ENCODE measurements around the gene MORC4.

The MORC4 gene

DNA sequence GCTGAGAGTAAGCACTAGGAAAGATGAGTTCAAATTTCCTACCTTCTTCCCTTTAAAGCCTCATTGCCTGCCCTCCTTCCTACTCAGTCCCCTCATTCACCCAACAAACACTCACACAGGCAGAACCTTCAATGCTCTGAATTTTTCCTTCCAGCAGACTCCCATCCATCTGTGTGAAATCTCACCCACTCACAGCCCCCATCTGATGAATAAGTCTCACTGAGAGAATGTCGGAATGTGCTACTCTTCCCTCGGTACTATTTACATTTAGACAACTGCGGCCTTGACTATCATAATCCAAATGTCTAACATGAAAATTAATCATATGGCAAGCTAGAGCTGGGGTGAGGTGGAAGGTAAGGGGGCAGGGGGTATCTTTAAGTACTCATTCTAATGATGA lies 60.4 kb downstream of the MORC4 start:
- TF ChIP-seq GATA1 (IDR thresholded peaks at IDR 0.05; ENCODE audit: low read depth, low read length) (no peak), POLR2A (IDR thresholded peaks at IDR 0.05; ENCODE audit: low read length) (no peak)
- DNase-seq = no peak

GRCh38 chrX:106936246-106936645 lies 63.8 kb downstream of the MORC4 start:
- TF ChIP-seq GATA1 (IDR thresholded peaks at IDR 0.05; ENCODE audit: low read depth, low read length) = no peak
- TF ChIP-seq POLR2A (IDR thresholded peaks at IDR 0.05; ENCODE audit: low read length) = no peak
- DNase-seq = no peak

GRCh38 chrX:106935175-106935574 lies 64.8 kb downstream of the MORC4 start:
- no peak for DNase-seq

DNA sequence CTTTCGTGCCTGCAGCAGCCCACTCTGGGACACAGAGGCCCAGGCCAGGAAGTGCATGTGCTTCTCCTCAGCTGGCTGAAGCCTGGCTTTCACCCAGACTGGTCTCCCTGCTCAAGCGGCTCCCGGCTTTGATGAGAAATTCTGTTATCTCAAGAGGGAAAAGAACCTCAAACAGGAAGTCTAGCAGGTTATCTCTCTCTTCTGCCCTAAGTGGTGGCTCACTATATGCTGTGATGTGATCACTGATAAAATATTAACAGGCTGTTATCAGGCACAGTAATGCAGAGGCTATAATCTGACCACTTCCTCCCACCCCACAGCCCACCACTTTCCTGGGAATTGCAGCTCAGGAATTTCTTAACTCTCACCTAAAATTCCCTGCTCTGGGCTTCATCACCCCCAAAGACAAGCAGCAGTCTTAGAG lies 66.5 kb downstream of the MORC4 start:
- no peak for DNase-seq
- TF ChIP-seq GATA1 (IDR thresholded peaks at IDR 0.05; ENCODE audit: low read depth, low read length) (no peak), POLR2A (IDR thresholded peaks at IDR 0.05; ENCODE audit: low read length) (no peak)

More at GRCh38 chrX:106935175-106935574, 64.8 kb downstream of the MORC4 start:
- no peak for TF ChIP-seq GATA1 (IDR thresholded peaks at IDR 0.05; ENCODE audit: low read depth, low read length)
- no peak for TF ChIP-seq POLR2A (IDR thresholded peaks at IDR 0.05; ENCODE audit: low read length)

DNA sequence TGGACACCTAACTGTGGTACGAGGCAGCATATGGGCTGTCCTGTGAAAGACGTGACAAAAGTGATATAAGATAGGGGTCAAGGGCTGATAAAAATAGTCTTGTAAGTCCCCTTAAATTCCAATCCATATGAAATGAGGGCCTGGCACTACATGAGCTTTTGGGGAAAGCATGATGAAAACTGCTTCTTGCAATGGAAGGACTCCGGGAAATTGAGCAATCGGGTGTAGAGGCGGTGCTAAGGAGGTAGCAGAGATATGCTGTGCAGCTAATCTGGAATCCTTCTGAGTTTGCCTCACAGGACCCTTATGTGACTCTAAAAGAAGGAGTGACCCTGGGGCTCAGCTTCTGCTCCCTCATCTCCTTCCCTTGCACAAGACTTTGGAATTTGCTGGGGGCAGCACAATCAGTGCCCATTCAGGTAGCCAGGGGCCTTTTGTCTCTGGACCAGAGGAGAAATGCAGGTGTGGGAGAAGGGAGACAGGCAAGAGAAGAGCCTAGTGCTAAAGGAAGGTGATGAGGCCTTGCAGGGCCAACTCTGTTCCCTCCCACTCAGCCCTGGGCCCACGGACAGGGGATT lies 67.0 kb downstream of the MORC4 start:
- TF ChIP-seq POLR2A (IDR thresholded peaks at IDR 0.05; ENCODE audit: low read length) = no peak
- TF ChIP-seq GATA1 (IDR thresholded peaks at IDR 0.05; ENCODE audit: low read depth, low read length) = no peak
- DNase-seq = no peak

DNA sequence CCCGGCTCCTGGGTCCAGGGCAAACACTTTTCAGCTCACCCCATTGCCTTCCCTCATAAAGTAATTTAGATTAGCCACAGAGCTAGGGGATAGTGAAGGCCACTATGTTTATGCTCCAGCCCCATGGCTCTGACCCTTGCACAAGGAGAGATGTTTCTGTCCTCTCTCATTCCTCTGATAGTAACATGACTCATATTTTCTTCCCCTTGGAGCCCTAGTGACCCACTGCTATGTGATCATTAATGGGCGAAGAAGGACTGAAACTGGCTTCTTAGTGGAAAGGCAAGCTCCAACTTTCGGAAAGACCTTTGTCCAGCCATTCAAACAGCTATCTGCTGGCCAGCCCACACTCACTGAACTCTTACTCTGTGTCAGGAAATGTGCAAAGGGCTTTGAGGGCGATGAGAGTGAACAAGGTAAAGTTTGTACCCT lies 67.5 kb downstream of the MORC4 start:
- TF ChIP-seq POLR2A (IDR thresholded peaks at IDR 0.05; ENCODE audit: low read length) = no peak
- TF ChIP-seq GATA1 (IDR thresholded peaks at IDR 0.05; ENCODE audit: low read depth, low read length) = no peak
- no peak for DNase-seq

DNA sequence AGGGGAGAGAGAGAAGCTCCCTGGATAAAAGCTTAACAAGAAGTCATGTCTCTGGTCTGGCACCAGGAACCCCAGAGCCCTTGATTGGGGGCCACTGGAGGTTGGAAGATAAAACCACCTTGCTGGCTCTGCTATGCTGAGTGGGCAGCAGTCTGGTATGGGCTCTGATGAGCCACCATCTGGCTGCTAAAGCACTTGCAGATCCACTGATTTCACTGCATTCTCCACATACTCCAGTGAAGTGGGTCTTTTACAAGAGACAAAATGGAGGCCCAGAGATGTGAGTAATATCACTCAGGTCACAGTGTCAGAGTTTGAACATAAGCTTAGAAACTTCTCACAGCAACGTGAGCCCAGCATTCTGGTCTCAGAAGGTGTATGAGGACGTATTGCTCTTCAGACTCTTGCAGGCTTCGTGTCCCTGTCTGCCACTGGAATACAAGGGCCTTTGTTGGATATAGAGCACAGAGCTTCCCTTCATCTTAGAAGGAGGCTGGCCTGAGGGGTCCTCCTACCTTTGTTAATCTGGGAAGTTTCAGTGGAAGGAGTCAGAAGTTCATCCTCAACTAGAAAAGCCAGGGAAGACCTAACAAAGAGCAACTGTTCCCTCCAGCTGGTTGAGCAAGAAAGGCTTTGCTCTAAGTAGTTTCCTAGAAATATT lies 68.1 kb downstream of the MORC4 start:
- TF ChIP-seq POLR2A (IDR thresholded peaks at IDR 0.05; ENCODE audit: low read length) = no peak
- no peak for TF ChIP-seq GATA1 (IDR thresholded peaks at IDR 0.05; ENCODE audit: low read depth, low read length)
- DNase-seq = no peak

DNA sequence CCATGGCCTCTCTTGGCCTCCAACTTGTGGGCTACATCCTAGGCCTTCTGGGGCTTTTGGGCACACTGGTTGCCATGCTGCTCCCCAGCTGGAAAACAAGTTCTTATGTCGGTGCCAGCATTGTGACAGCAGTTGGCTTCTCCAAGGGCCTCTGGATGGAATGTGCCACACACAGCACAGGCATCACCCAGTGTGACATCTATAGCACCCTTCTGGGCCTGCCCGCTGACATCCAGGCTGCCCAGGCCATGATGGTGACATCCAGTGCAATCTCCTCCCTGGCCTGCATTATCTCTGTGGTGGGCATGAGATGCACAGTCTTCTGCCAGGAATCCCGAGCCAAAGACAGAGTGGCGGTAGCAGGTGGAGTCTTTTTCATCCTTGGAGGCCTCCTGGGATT lies 71.8 kb downstream of the MORC4 start:
- DNase-seq = no peak
- TF ChIP-seq POLR2A (IDR thresholded peaks at IDR 0.05; ENCODE audit: low read length) (no peak), GATA1 (IDR thresholded peaks at IDR 0.05; ENCODE audit: low read depth, low read length) (no peak)

GRCh38 chrX:106927700-106928099 lies 72.3 kb downstream of the MORC4 start:
- TF ChIP-seq POLR2A (IDR thresholded peaks at IDR 0.05; ENCODE audit: low read length) (no peak), GATA1 (IDR thresholded peaks at IDR 0.05; ENCODE audit: low read depth, low read length) (no peak)
- DNase-seq = no peak

GRCh38 chrX:106927023-106927422 lies 73.0 kb downstream of the MORC4 start:
- no peak for TF ChIP-seq GATA1 (IDR thresholded peaks at IDR 0.05; ENCODE audit: low read depth, low read length)
- no peak for TF ChIP-seq POLR2A (IDR thresholded peaks at IDR 0.05; ENCODE audit: low read length)
- DNase-seq = no peak

DNA sequence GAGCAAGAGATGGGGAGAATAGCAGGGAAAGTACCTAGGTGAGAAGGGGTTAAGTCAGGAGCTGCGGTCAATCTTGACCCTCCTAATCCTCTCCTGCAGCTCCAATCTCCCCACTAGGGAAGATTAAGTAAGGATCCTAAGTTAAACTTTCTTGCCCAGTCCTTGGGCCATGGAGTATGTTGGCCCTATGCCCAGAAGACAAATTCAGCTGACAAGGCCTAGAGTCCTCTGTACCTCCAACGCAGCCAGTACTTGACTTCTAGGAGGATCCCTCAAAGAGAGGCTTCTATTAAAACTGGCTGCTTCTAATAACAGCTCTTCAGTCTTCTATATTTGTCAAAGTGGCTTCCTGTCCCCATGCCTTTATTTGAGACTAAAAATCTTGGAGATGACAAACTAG lies 78.4 kb downstream of the MORC4 start:
- TF ChIP-seq GATA1 (IDR thresholded peaks at IDR 0.05; ENCODE audit: low read depth, low read length) (no peak), POLR2A (IDR thresholded peaks at IDR 0.05; ENCODE audit: low read length) (no peak)
- no peak for DNase-seq

DNA sequence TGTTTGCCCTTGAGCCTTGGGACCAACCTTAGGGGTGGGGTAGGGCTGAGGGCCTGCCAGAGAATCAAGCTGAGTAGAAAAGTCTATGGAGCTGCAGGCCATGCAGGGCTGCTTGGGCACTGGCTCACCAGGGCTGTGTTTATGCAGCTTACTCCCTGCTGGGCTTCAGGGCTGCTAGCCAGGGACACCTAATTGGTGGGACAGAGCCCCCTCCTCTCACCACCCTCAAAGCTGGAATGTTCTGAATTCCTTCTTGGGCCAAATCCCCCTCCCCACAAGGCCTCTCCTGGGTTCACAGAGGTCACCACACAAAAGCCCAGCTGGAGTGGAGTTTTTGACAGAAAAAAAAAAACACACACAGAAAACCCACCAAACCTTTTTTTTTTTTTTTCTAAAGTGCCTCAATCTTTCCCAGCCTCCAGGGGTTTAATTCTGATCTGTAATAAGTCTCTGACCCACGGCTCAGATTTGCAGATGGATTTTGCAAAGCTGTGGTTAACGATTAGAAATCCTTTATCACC lies 80.0 kb downstream of the MORC4 start, which contains the start of gene CLDN2:
Gene CLDN2 (plus strand): TSS at position 471 of the 521 bp plus-strand sequence. CDS start 7,827 bp downstream, outside the sequence.
- TF ChIP-seq GATA1 (IDR thresholded peaks at IDR 0.05; ENCODE audit: low read depth, low read length) = no peak
- no peak for TF ChIP-seq POLR2A (IDR thresholded peaks at IDR 0.05; ENCODE audit: low read length)
- DNase-seq = no peak

GRCh38 chrX:106917830-106918500 lies 82.0 kb downstream of the MORC4 start:
- no peak for DNase-seq
- TF ChIP-seq GATA1 (IDR thresholded peaks at IDR 0.05; ENCODE audit: low read depth, low read length) (no peak), POLR2A (IDR thresholded peaks at IDR 0.05; ENCODE audit: low read length) (no peak)

DNA sequence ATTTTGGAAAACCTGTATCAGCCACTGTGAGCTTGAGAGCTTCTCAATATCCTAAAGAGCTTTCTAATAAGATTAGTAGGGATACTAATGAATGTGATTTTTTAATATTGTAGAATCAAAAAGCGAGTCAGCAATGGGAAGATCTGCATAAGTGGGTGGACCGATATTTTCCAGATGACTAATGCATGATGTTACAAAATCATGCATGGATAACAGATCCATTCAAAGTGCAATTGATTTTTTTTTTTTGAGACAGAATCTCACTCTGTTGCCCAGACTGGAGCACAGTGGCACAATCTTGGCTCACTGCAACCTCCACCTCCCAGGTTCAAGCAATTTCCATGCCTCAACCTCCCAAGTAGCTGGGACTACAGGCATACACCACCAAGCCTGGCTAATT lies 87.1 kb downstream of the MORC4 start:
- no peak for TF ChIP-seq GATA1 (IDR thresholded peaks at IDR 0.05; ENCODE audit: low read depth, low read length)
- TF ChIP-seq POLR2A (IDR thresholded peaks at IDR 0.05; ENCODE audit: low read length) = no peak
- no peak for DNase-seq
